Mucosa of descending colon (tissue), 3 donors: ENCODE measurements around the gene ZNF225. TPM values are rescaled to one million over a fixed set of nuclear protein-coding genes. Genes with fewer than 3 reads are reported as not detected.
"Not testable (repeated sequence)": the region's sequence is repeated elsewhere in the genome, so short reads cannot be mapped to it uniquely, and the experiment has no call there.

ENCODE experiments used
- ATAC-seq: fragments of 200-7000 bp; cut with Tn5 transposase; one replicate; pipeline ENCODE4 v1.9.1; 2020; ENCODE audit warnings: mild to moderate bottlenecking, moderate library complexity
- DNase-seq, 3 donors: peaks; one replicate each; pipeline ENCODE4 v3.0.0-alpha.2; 2020
- H3K36me3 ChIP-seq: fragments of 200-600 bp; one replicate; pipeline ENCODE4 v1.8.0; 2021; ENCODE audit warnings: low read depth, mild to moderate bottlenecking
- H3K4me1 ChIP-seq: fragments of 200-600 bp; one replicate; pipeline ENCODE4 v1.8.0; 2021; ENCODE audit warnings: low read depth, mild to moderate bottlenecking
- H3K4me3 ChIP-seq: fragments of 200-600 bp; one replicate; pipeline ENCODE4 v1.8.0; 2021; ENCODE audit warnings: mild to moderate bottlenecking
- H3K9me3 ChIP-seq: fragments of 200-600 bp; one replicate; pipeline ENCODE4 v1.8.0; 2021; ENCODE audit warnings: mild to moderate bottlenecking
- intact Hi-C, 2 donors: fragments of 100-400 bp; cut with DNase I in 1 of 2; cut with micrococcal nuclease in 1 of 2; formaldehyde crosslinking; loops; one replicate each; pipeline versions ENCODE4 v1.11.0 to v1.11.1; 2022; cut with DNase I, micrococcal nuclease
- total RNA-seq, 3 donors: library from RNA; stranded (reverse); fragmentation: NEBNext Ultra II Directional in 2 of 3; extraction: Animal tissue kit (Norgen Biotek cat#: 25700) in 2 of 3; gene quantifications; one replicate each; pipeline versions ENCODE4 v1.2.1 to v1.2.4, GENCODE V29; 2021 to 2023
- TF ChIP-seq, protein P1 (sequence below): fragments of 200-600 bp; IDR thresholded peaks from one replicate; pipeline ENCODE4 v1.8.0; 2022; ENCODE audit warnings: antibody characterized with exemption, mild to moderate bottlenecking
- donor health status: DM: no; HTN: no; CAD: no; lungs with moderate emphysema.
- donor health status: DM: no; HTN: no; CAD: no.
- donor health status: DM: no; HTN: yes; CAD: no.

Gene ZNF225
- total RNA-seq, 3 donors from 2014 or later, result 2.2 to 4.8 (median 3.2) TPM

- no peak for ATAC-seq
- peaks cover 62% of the 10 kb centered on the region for H3K9me3 ChIP-seq
Observed at GRCh38 chr19:44163789-44164188, 50.6 kb downstream of the ZNF225 start.

GRCh38 chr19:44164327-44164672 lies 51.1 kb downstream of the ZNF225 start:
- H3K36me3 ChIP-seq, result peaks cover 6% of the 10 kb centered on the region
- H3K9me3 ChIP-seq, result peaks cover 62% of the 10 kb centered on the region
- no peak for ATAC-seq
- H3K4me1 ChIP-seq, result peaks cover 4% of the 10 kb centered on the region
- H3K4me3 ChIP-seq, result peak overlapping the region; percentile 60
- TF ChIP-seq, protein P1, sequence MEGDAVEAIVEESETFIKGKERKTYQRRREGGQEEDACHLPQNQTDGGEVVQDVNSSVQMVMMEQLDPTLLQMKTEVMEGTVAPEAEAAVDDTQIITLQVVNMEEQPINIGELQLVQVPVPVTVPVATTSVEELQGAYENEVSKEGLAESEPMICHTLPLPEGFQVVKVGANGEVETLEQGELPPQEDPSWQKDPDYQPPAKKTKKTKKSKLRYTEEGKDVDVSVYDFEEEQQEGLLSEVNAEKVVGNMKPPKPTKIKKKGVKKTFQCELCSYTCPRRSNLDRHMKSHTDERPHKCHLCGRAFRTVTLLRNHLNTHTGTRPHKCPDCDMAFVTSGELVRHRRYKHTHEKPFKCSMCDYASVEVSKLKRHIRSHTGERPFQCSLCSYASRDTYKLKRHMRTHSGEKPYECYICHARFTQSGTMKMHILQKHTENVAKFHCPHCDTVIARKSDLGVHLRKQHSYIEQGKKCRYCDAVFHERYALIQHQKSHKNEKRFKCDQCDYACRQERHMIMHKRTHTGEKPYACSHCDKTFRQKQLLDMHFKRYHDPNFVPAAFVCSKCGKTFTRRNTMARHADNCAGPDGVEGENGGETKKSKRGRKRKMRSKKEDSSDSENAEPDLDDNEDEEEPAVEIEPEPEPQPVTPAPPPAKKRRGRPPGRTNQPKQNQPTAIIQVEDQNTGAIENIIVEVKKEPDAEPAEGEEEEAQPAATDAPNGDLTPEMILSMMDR, result no peak
- no peak for DNase-seq
- intact Hi-C loops, result no loop called here

More at GRCh38 chr19:44163789-44164188, 50.6 kb downstream of the ZNF225 start:
- no peak for DNase-seq
- intact Hi-C loops, result no loop called here
- Histone ChIP-seq H3K4me1 (peaks cover 4% of the 10 kb centered on the region), H3K36me3 (peaks cover 6% of the 10 kb centered on the region), H3K4me3 (no peak overlapping the region)
- TF ChIP-seq, protein P1, result no peak

DNA sequence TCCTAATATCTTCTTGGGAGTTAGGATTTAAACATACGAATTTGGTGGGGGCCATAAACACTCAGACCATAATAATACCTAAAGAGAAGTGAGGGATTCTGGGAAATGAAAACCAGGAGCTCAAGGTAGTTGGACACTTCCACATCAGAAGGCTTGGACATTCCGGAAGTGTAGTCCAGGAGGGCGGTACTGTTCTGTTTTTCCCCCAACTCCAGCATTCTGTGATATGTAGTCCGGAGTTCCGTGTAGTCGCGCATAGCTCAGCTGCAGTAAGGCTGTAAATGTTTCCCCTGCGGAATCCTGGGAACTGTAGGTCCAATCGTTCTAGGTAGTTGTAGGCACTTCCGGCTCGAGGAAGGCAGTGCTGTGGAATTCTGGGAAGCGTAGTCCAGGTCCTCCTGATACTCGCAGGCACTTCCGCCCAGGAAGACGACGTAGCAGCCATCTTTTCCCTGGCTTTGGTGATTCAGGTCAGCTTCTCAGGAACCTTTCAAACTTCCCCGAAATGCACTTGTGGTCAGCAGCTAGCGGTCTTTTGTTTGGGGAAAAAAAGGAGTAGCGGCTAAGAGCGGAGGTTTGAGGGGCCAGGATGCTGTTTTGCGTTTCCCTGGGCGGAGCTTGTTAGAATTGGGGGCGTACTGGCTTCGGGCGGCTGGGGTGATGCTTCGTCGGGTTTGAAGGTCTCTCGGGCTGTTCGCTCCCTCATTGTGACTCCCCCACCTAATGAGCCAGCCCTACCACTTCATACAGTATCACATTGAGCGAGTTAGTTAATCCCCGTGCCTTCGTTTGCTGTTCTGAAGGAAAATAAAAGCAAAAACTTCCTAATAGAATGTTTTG lies 51.7 kb downstream of the ZNF225 start, which contains the start of gene ZNF226:
TSS of gene ZNF226 (plus strand) at position 428 of the 840 bp plus-strand sequence. CDS start 4,981 bp downstream, outside the sequence.
- Histone ChIP-seq H3K9me3 (peaks cover 62% of the 10 kb centered on the region), H3K36me3 (peaks cover 6% of the 10 kb centered on the region), H3K4me1 (peaks cover 4% of the 10 kb centered on the region), H3K4me3 (peak within 1 kb of the TSS; percentile 60)
- TF ChIP-seq, protein P1, result no peak
- DNase-seq, result peak; percentile 82 to 93 (median 90)
- intact Hi-C loops, result no loop called here
- peak; percentile 100 for ATAC-seq

- H3K9me3 ChIP-seq, result peaks cover 83% of the 10 kb centered on the region
- intact Hi-C loops, ATAC-seq, H3K4me3 ChIP-seq, DNase-seq, H3K4me1 ChIP-seq: not testable (repeated sequence)
- peaks cover 41% of the 10 kb centered on the region for H3K36me3 ChIP-seq
Observed at GRCh38 chr19:44170660-44171059, 57.5 kb downstream of the ZNF225 start.

DNA sequence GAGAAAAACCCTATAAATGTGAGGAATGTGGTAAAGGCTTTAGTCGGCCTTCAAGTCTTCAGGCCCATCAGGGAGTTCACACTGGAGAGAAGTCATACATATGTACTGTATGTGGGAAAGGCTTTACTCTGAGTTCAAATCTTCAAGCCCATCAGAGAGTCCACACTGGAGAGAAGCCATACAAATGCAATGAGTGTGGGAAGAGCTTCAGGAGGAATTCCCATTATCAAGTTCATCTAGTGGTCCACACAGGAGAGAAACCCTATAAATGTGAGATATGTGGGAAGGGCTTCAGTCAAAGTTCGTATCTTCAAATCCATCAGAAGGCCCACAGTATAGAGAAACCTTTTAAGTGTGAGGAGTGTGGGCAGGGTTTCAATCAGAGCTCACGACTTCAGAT lies 63.4 kb downstream of the ZNF225 start:
- H3K4me3 ChIP-seq, result no peak overlapping the region
- no peak for DNase-seq
- intact Hi-C loops, result no loop called here
- TF ChIP-seq, protein P1, result no peak
- no peak for ATAC-seq
- peaks cover 99% of the 10 kb centered on the region for H3K9me3 ChIP-seq
- H3K4me1 ChIP-seq, result no peaks in the 10 kb centered on the region
- peaks cover 39% of the 10 kb centered on the region for H3K36me3 ChIP-seq

- no peaks in the 10 kb centered on the region for H3K4me1 ChIP-seq
- ATAC-seq (no peak), DNase-seq (no peak)
- H3K9me3 ChIP-seq, result peaks cover 85% of the 10 kb centered on the region
- TF ChIP-seq, protein P1, result no peak
- no peak overlapping the region for H3K4me3 ChIP-seq
- intact Hi-C loops, result no loop called here
- peaks cover 5% of the 10 kb centered on the region for H3K36me3 ChIP-seq
Observed at GRCh38 chr19:44180968-44181367, 67.8 kb downstream of the ZNF225 start.
